ES-I3 (cell line): ENCODE data around the gene CDX1.

Experiments used
- H3K36me3 ChIP-seq: 2 replicates; pipeline ENCODE4 v1.6.1; 2013; ENCODE audit warnings: mild to moderate bottlenecking, low read length, control low read depth, moderate library complexity; ENCODE audit not compliant: insufficient read depth
- H3K4me1 ChIP-seq: 2 replicates; pipeline ENCODE4 v1.6.1; 2013; ENCODE audit warnings: mild to moderate bottlenecking, control low read depth, low read length; ENCODE audit not compliant: insufficient read depth
- H3K9ac ChIP-seq: 2 replicates; pipeline ENCODE4 v1.6.1; 2013; ENCODE audit warnings: low read depth, mild to moderate bottlenecking, low read length, moderate library complexity
- H3K9me3 ChIP-seq: 2 replicates; pipeline ENCODE4 v1.6.1; 2013; ENCODE audit warnings: mild to moderate bottlenecking, low read length, moderate library complexity; ENCODE audit not compliant: control insufficient read depth, insufficient read depth

The CDX1 gene

DNA sequence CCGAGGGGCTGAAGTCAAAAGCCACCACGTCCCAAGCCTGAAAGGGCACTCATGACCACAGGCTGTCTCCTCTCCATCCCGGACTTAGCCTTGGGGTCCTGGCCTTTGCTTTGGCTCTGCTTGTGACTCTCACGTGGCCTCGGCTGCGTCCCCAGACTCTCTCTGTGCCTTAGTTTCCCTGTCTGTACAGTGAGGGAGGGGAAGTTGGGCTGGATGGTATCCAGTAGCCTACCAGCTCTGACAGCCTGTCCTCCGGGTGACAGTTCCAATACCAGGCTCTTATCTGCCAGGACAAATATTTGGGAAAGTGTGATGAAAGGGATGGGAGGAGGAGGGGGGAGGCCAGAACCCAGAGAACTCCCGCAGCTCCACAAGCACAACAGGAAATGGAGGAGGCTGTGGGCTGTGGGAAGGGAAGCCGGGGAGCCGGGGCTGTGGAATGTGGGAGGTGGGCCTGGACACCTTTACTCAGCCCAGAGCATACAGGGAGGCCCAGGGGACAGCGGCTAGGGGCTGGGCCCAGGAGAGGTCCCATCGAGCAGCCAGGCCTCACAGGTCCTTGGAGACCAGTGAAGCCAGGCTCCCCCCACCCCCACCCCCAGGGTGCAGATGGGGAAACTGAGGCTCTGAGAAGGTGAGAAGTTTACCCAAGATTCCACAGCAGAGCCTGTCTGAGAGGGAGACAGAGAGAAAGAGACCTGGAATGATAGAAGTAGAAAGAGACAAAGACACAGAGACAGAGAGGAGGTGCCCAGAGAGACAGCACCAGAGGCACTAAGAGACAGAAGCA lies 29.2 kb upstream of the CDX1 start:
- Histone ChIP-seq H3K4me1 (peaks cover 51% of the 10 kb centered on the region), H3K9me3 (no peaks in the 10 kb centered on the region), H3K36me3 (no peaks in the 10 kb centered on the region; the same call in 1 of the 2 replicates), H3K9ac (no peak overlapping the region)

DNA sequence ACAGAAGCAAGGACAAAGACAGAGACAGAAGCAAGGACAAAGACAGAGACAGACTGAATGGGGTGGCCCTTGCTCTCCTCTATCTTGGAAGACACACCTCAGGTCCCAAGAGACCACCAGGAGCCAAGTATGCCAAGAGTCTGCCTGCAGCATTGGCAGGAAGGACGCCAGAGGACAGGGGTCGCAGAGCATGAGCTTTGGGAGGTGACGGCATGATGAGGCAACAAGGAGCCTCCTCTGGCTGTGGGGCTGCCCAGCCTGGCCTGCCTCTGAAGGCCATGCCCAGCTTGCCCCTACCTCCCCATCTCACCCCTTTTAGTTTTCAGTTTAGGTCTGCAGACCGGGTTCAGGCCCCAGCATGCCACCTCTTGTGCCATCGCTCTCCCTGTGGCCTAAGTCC lies 28.6 kb upstream of the CDX1 start:
- H3K9ac ChIP-seq, result no peak overlapping the region
- H3K9me3 ChIP-seq, result no peaks in the 10 kb centered on the region
- no peaks in the 10 kb centered on the region; the same call in 1 of the 2 replicates for H3K36me3 ChIP-seq
- H3K4me1 ChIP-seq, result peaks cover 55% of the 10 kb centered on the region

- H3K36me3 ChIP-seq, result no peaks in the 10 kb centered on the region; the same call in 1 of the 2 replicates
- H3K4me1 ChIP-seq, result peaks cover 62% of the 10 kb centered on the region
- no peak overlapping the region for H3K9ac ChIP-seq
- H3K9me3 ChIP-seq, result no peaks in the 10 kb centered on the region
Measured at GRCh38 chr5:150138551-150139265, 27.9 kb upstream of the CDX1 start.

DNA sequence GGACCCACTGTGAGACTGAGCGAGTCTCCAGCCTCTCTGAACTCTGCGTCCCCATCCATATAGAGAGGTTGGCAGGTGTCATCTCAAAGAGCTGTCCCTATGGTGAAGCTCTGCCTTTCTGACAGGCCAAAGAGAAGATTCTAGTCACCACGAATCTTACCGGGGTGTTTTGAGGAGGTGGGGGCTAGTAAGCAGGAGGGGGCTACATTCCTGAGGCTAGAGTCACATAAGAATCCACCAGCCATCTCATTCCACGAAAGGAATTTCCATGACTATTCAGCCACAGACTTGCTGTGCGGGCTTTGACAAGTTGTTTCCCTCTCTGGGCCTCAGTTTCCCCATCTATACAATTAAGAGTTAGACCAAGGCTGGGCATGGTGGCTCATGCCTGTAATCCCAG lies 27.2 kb upstream of the CDX1 start:
- H3K4me1 ChIP-seq, result peaks cover 68% of the 10 kb centered on the region
- H3K9ac ChIP-seq, result no peak overlapping the region
- no peaks in the 10 kb centered on the region for H3K9me3 ChIP-seq
- no peaks in the 10 kb centered on the region; the same call in 1 of the 2 replicates for H3K36me3 ChIP-seq

- Histone ChIP-seq H3K9ac (no peak overlapping the region), H3K4me1 (peaks cover 78% of the 10 kb centered on the region), H3K9me3 (no peaks in the 10 kb centered on the region), H3K36me3 (no peaks in the 10 kb centered on the region; the same call in 1 of the 2 replicates)
Measured at GRCh38 chr5:150140830-150141229, 25.7 kb upstream of the CDX1 start.

DNA sequence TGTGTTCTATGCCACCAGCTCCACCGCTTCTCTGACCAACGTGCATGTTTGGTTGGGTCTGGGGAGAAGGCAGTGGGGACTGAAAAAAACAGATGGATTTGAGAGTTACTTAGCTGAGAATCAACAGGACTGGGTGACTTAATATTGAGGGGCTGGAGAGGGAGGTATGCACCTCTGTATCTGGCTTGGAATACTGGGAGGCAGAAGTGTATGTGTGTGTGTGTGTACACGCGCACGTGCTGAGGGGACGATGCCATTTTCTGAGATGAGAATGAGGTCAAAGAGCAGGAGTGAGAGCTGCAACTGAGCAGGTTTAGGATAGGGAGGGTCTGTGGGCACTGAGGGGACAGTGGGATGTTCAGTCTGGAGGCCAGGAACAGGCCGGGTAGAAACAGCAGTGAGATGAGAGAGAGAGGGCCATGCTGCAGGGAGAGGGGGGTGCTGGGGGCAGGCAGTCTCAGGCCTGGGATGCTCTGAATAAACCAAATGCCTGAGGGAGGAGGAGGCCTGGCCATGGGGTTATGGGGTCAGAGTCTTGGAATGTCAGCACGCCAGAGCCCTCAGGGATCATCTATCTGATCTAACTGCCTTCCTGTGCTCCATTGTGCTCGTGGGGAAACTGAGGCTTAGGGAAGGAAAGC lies 24.9 kb upstream of the CDX1 start:
- Histone ChIP-seq H3K36me3 (no peaks in the 10 kb centered on the region; the same call in 1 of the 2 replicates), H3K4me1 (peaks cover 76% of the 10 kb centered on the region), H3K9ac (no peak overlapping the region), H3K9me3 (no peaks in the 10 kb centered on the region)

DNA sequence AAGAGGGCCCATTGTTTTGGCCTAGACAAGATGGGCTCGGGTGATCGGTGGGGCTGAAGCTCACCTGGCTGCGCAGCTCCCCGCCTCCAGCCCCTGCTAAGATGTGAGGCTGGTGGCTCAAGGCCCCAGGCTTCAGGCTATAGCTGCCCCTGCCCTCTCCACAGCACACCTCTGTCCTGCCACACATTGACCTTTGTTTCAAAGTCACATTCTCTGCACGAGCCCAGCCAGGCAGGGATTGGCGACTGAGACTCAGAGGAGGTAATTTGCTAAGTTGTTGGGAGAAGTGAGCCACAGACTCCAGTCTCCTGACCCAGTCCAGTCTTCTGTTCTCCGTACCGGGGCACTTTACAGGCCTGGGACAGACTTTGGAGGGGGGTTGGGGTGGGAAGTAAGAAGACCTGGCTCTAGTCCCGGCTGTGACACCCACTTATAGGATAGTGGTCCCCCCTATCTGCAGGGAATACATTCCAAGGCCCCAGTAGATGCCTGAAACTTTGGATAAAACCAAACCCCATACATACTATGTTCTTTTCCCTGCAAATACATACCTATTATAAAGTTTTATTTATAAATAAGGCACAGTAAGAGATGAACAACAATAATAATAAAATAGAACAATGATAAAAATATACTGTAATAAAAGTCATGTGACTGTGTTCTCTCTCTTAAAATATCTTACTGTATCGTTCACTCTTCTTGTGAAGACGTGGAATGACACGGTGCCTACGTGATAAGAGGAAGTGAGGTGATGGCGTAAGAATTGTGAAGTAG lies 24.2 kb upstream of the CDX1 start:
- H3K9ac ChIP-seq, result no peak overlapping the region
- peaks cover 69% of the 10 kb centered on the region for H3K4me1 ChIP-seq

GRCh38 chr5:150142959-150143349 lies 23.6 kb upstream of the CDX1 start:
- Histone ChIP-seq H3K4me1 (peaks cover 64% of the 10 kb centered on the region), H3K36me3 (no peaks in the 10 kb centered on the region; the same call in 1 of the 2 replicates), H3K9me3 (no peaks in the 10 kb centered on the region), H3K9ac (no peak overlapping the region)

More for the DNA sequence above, 24.2 kb upstream of the CDX1 start:
- Histone ChIP-seq H3K9me3 (no peaks in the 10 kb centered on the region), H3K36me3 (no peaks in the 10 kb centered on the region; the same call in 1 of the 2 replicates)

DNA sequence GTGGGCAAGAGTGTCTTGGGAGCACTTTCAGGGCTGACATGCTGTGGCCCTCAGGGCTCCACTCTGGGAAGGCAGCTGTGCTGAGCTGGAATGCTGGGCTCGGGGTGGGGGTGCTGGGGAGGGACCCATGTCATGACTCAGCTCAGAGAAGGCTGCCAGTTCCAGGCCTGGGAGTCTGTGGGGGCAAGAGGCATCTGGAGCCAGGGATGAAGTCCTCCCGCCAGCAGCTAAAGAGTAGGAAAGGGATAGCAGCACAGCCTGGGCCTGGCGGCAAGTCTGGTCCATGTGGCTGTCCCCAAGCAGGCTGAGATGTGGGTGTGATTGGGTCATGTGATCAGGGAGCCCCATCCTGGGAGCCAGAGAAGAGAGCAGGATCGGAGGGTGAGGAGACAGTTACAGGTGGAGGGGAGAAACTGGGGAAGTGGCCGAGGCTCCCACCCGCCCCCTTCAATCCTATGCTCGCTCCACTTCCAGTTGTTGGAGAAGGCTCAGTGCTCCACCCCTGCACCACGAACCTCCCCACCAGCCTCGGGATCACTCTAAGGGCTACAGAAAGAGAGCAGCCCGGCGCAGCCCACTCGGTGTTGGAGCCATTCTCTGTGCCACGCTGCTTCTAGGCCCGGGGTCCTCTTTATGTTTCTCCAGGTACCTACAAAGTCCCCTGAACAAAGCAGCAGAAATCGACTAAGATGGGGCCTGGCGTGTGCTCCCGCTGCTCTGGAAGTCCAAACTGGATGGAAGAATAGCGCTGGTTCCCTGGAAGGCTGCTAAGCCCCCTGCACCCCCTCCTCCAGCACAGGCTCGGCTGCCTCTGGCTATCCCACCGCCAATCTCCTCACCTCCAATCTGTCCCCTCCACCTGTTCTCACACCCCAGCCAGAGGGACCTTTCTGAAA lies 23.0 kb upstream of the CDX1 start:
- Histone ChIP-seq H3K9me3 (no peaks in the 10 kb centered on the region), H3K4me1 (peaks cover 57% of the 10 kb centered on the region), H3K36me3 (no peaks in the 10 kb centered on the region; the same call in 1 of the 2 replicates), H3K9ac (no peak overlapping the region)

GRCh38 chr5:150144246-150144801 lies 22.3 kb upstream of the CDX1 start:
- no peak overlapping the region for H3K9ac ChIP-seq
- no peaks in the 10 kb centered on the region; the same call in 1 of the 2 replicates for H3K36me3 ChIP-seq
- no peaks in the 10 kb centered on the region for H3K9me3 ChIP-seq
- H3K4me1 ChIP-seq, result peaks cover 52% of the 10 kb centered on the region

DNA sequence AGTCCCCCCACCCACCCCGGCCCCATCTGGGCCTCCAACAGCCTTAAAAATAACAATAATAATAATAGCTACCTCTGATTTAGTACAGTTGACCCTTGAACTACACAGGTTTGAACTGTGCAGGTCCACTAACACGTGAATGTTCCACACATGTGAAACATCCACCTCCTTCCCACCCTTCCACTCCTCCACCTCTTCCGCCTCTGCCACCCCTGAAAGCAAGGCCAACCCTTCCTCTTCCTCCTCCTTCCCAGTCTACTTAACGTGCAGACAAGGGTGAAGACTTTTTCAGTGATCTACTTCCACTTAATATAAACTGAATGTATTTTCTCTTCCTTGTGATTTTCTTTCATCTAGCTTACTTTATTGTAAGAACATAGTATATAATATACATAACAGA lies 21.7 kb upstream of the CDX1 start:
- Histone ChIP-seq H3K9me3 (no peaks in the 10 kb centered on the region), H3K9ac (no peak overlapping the region), H3K36me3 (no peaks in the 10 kb centered on the region; the same call in 1 of the 2 replicates), H3K4me1 (peaks cover 50% of the 10 kb centered on the region)

GRCh38 chr5:150146235-150146634 lies 20.3 kb upstream of the CDX1 start:
- no peak overlapping the region for H3K9ac ChIP-seq
- peaks cover 37% of the 10 kb centered on the region for H3K4me1 ChIP-seq
- H3K36me3 ChIP-seq, result no peaks in the 10 kb centered on the region
- no peaks in the 10 kb centered on the region for H3K9me3 ChIP-seq
